ENCODE results near the gene UVRAG. TPM values are rescaled to one million over a fixed set of nuclear protein-coding genes. Genes with fewer than 3 reads are reported as not detected.

The UVRAG gene
- total and polyA plus RNA-seq, 2 of the 4 experiments (the other 2 are of a cell fraction): 5.6 to 10.9 TPM

- no peaks in the 10 kb centered on the region for H3K27me3 ChIP-seq (ENCODE audit: control insufficient read depth, insufficient read depth, low read length)
- no peak overlapping the region for H3K4ac ChIP-seq (ENCODE audit: low read depth, low read length)
- H2AK9ac ChIP-seq (replicated peaks; ENCODE audit: low read depth, low read length, poor library complexity): no peak overlapping the region
- no peak overlapping the region for H2BK5ac ChIP-seq (ENCODE audit: low read depth, low read length, poor library complexity, severe bottlenecking)
- no peaks in the 10 kb centered on the region for H3K79me1 ChIP-seq (ENCODE audit: low read depth in 1 of 2, low read length in 2 of 2)
- H4K20me1 ChIP-seq (ENCODE audit: insufficient read depth, low read length): 0 out of 2 replicates have a peak, but pooled peaks cover 3% of the 10 kb centered on the region
- no peak overlapping the region for H3K9ac ChIP-seq (ENCODE audit: low read depth, low read length)
- H3K4me1 ChIP-seq (ENCODE audit: control insufficient read depth, insufficient read depth, low read length): peaks cover 7% of the 10 kb centered on the region
- no peaks in the 10 kb centered on the region; the same call in 1 of the 2 replicates for H3K9me1 ChIP-seq (ENCODE audit: insufficient read depth, low read length)
- 83% methylated on average over 1 of the region's 1 CpG; no CpG with 5 or more reads in 1 of the 2 experiments for WGBS, 2 experiments (ENCODE audit: extremely low coverage in 2 of 2, insufficient read length in 1 of 2)
- no peak overlapping the region for H3K23ac ChIP-seq (ENCODE audit: low read depth, low read length)
- in situ Hi-C loops (cut with MboI; ENCODE audit: low sequenced_read_pairs) (no loop called here), dilution Hi-C loops (cut with HindIII; ENCODE audit: low sequenced_read_pairs, unreplicated experiment) (no loop called here), intact Hi-C loops (cut with micrococcal nuclease) (loop anchor here (5.0 kb wide), 1 partner anchor 41 kb away; no protein-coding TSS in a partner anchor)
- H3K14ac ChIP-seq (replicated peaks; ENCODE audit: low read depth, low read length): no peak overlapping the region
- H3K56ac ChIP-seq (ENCODE audit: extremely low read depth, insufficient read depth, low read length): no peak overlapping the region
- H2AFZ ChIP-seq (replicated peaks; ENCODE audit: low read length, poor library complexity): no peak overlapping the region
- H4K91ac ChIP-seq (ENCODE audit: insufficient read depth, low read depth, low read length): no peak overlapping the region
- H2AK5ac ChIP-seq (ENCODE audit: low read depth, low read length): no peak overlapping the region
- ChIA-PET CTCF (no interaction called here), POLR2A (ENCODE audit: unreplicated experiment) (no interaction called here)
- no peaks in the 10 kb centered on the region for H3K36me3 ChIP-seq (ENCODE audit: control insufficient read depth, insufficient read depth, low read length)
- no peak for DNase-seq
- H3K27ac ChIP-seq (ENCODE audit: insufficient read depth, low read length): no peak overlapping the region
- no peaks in the 10 kb centered on the region for H3K9me3 ChIP-seq (ENCODE audit: control insufficient read depth, insufficient read depth, low read length)
- no peak overlapping the region for H2BK15ac ChIP-seq (ENCODE audit: low read depth, low read length)
- no peak overlapping the region for H2BK120ac ChIP-seq (ENCODE audit: low read depth, low read length)
- TF ChIP-seq, protein P1, sequence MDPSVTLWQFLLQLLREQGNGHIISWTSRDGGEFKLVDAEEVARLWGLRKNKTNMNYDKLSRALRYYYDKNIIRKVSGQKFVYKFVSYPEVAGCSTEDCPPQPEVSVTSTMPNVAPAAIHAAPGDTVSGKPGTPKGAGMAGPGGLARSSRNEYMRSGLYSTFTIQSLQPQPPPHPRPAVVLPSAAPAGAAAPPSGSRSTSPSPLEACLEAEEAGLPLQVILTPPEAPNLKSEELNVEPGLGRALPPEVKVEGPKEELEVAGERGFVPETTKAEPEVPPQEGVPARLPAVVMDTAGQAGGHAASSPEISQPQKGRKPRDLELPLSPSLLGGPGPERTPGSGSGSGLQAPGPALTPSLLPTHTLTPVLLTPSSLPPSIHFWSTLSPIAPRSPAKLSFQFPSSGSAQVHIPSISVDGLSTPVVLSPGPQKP (IDR thresholded peaks at IDR 0.05; ENCODE audit: borderline replicate concordance, low read depth, low read length): no peak
- TF ChIP-seq POLR2A (IDR thresholded peaks at IDR 0.05; ENCODE audit: low read depth, low read length) (no peak), MXI1 (IDR thresholded peaks at IDR 0.05; ENCODE audit: borderline replicate concordance, low read depth, low read length) (no peak), CEBPB (IDR thresholded peaks at IDR 0.05; ENCODE audit: low read depth, low read length) (no peak), BHLHE40 (IDR thresholded peaks at IDR 0.05; ENCODE audit: low read depth, low read length) (no peak), FOS (IDR thresholded peaks at IDR 0.05; ENCODE audit: low read depth, low read length) (no peak), CHD1 (IDR thresholded peaks at IDR 0.05; ENCODE audit: low read depth, low read length) (no peak), SMC3 (IDR thresholded peaks at IDR 0.05; ENCODE audit: low read depth, low read length) (no peak), RFX5 (IDR thresholded peaks at IDR 0.05; ENCODE audit: low read depth, low read length) (no peak), NFE2L2 (IDR thresholded peaks at IDR 0.05; ENCODE audit: low read depth, low read length) (no peak), RAD21 (IDR thresholded peaks at IDR 0.05; ENCODE audit: low read length) (no peak)
- H4K5ac ChIP-seq (ENCODE audit: low read depth, low read length): no peak overlapping the region
- H3K18ac ChIP-seq (ENCODE audit: low read depth, low read length): no peak overlapping the region
- BruUV-seq (replicated peaks): no TSS peak
- ATAC-seq (ENCODE audit: low read depth): no peak
- no peak overlapping the region for H4K8ac ChIP-seq (ENCODE audit: low read depth in 2 of 2, low read length in 2 of 2)
- H3K4me2 ChIP-seq (ENCODE audit: low read depth, low read length): no peak overlapping the region
- H2BK20ac ChIP-seq (ENCODE audit: low read depth, low read length): no peak overlapping the region
- H3K4me3 ChIP-seq (ENCODE audit: insufficient read depth, low read depth, low read length): no peak overlapping the region
Observed at GRCh38 chr11:76030968-76031590, 216.1 kb downstream of the UVRAG start.

Measured in IMR-90 (cell line).